HG03378 (cell line): ENCODE measurements around the gene B3GNT7.
"Not testable (repeated sequence)": the region's sequence is repeated elsewhere in the genome, so short reads cannot be mapped to it uniquely, and the experiment has no call there.

ENCODE experiments used
- ATAC-seq: cut with Tn5 transposase; IDR thresholded peaks from one replicate; pipeline ENCODE4 v1.9.1; 2021; ENCODE audit warnings: mild to moderate bottlenecking, moderate library complexity; ENCODE audit not compliant: unreplicated experiment

B3GNT7 gene, protein sequence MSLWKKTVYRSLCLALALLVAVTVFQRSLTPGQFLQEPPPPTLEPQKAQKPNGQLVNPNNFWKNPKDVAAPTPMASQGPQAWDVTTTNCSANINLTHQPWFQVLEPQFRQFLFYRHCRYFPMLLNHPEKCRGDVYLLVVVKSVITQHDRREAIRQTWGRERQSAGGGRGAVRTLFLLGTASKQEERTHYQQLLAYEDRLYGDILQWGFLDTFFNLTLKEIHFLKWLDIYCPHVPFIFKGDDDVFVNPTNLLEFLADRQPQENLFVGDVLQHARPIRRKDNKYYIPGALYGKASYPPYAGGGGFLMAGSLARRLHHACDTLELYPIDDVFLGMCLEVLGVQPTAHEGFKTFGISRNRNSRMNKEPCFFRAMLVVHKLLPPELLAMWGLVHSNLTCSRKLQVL

DNA sequence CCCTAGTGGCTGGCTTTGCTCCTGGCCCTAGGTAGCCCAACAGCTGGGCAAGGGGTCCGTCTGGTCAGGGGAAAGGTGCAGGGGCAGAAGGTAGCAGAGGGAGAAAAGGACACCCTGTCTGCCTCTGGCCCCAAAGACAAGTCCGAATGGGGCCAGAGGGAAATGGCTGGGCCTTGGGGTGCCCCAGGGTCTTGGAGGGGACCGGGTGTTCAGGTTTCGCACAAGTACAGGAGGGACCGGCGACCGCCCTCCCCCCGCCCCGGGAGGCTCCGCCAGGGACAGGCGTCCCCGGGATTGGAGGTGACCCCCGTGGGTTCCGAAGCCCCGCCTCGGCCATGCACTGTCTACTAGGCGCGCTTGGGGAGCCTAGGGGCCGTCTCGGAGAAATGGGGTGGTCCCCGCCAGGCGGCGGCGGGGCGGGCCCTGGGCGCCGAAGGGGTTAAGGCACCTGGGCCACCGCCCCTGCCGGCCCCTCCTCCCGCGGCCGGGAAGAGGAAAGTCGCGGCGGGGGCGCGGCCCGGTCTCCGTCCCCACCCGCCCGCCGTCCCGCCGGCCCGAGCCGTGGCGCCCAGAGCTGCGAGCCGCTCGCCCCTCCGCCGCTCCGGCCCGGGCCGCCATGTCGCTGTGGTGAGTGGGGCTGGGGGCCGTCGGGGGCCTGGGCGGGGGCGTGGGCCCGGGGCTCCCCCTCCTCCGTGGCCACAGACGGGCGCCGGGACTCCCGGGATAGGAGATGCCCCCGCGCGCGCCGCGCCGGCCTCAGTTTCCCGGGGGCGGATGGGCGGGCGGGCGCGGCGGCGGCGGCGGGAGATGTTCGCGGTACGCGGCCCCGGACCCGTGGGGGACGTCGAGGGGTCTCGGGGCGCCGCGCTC, at the start of gene B3GNT7:
B3GNT7 (plus strand) TSS at position 523 of the 870 bp plus-strand sequence; CDS start at position 617, 94 bp downstream.
- no peak for ATAC-seq

DNA sequence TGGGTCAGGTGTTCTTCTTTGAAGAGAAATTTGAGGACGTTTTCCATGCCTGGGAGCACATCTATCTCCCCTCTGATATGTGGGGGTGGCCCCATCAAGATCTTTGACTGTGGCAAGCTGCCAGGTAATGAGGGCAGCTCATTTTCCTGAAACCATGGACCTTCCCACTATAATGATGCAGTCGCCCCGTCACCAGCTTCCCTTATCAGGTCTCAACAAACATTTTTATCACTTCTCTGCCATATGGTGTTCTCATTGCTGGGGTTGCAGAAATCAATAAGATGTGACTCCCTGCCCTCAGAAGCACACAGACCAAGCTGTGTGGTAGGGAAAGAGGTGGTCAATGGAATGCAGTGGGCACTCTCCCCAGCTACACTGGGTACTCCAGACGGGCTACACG, 48.4 kb upstream of the B3GNT7 start:
- ATAC-seq = no peak

DNA sequence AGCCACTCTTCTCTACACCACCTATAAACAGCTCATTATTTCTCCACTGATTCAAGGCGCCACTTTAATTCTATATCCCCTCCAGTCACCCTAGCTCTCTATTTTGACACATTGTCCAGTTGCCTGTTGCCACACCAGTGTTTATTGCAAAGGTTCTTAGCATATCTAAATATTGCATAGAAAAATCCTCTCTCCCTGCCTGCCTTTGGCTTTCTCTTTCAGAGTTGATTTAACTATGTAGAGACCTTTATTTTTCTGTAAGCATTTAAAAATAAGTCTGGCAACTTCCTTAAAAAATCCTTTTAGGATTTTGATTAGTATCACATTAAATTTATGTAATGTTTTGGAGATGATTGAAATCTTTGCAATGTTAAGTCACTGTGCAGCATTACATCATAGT, 47.9 kb upstream of the B3GNT7 start:
- ATAC-seq = no peak

DNA sequence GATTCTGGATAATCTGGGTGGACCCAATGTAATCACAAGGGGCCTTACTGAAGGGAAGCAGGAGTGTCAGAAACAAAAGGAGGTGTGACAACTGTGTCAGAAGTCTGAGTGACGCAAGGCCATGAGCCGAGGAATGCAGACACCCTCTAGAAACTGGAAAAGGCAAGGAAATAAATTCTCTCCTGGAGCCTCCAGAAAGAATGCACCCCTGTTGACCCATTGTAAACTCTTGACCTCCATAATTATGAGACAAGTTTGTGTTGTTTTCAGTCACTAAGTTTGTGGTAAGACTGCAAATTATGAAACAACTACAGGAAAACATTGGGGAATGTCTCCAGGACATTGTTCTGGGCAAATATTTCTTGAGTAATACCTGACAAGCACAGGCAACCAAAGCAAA, 47.3 kb upstream of the B3GNT7 start:
- ATAC-seq = no peak

DNA sequence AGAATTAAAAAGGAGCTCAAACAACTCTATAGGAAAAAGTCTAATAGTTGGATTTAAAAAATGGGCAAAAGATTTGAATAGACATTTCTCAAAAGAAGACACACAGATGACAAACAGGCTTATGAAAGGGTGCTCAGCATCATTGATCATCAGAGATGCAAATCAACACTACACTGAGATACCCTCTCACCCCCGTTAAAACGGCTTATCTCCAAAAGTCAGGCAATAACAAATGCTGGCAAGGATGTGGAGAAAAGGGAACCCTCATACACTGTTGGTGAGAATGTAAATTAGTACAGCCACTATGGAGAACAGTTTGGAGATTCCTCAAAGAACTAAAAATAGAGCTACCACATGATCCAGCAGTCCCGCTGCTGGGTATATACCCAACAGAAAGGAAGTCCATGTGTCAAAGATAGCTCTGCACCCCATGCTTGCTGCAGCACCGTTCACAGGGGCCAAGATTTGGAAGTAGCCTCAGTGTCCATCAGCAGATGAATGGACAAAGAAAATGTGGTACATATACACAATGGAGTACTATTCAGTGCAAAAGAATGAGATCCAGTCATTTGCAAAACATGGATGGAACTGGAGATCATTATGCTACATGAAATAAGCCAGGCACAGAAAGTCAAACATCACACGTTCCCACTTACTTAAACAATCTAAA, 46.7 kb upstream of the B3GNT7 start:
- ATAC-seq = no peak

DNA sequence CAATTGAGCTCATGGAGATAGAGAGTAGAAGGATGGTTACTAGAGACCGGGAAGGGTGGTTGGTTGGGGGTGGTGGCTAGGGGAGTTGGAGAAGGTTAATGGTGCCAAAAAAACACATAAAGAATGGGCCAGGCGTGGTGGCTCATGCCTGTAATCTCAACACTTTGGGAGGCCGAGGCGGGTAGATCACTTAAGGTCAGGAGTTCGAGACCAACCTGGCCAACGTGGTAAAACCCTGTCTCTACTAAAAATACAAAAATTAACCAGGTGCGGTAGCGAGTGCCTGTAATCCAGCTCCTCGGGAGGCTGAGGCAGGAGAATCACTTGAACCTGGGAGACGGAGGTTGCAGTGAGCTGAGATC, 46.2 kb upstream of the B3GNT7 start:
- ATAC-seq = not testable (repeated sequence)

DNA sequence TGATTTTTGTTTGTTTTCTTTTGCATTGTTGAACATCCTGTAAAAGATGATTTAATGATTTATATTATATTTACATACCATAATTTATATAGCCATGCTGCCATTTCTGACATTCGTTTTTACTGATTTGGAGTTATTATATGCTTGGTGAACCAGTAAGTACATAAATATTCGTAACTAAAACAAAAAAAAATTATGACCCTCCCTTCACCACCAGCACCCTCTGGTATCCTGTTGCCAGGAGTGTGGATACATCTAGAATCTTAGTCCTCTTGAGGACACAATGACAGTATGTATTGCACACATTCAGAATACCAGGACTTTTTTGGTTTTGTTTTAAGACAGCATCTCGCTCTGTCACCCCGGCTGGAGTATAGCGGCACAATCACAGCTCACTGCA, 43.9 kb upstream of the B3GNT7 start:
- ATAC-seq = no peak

DNA sequence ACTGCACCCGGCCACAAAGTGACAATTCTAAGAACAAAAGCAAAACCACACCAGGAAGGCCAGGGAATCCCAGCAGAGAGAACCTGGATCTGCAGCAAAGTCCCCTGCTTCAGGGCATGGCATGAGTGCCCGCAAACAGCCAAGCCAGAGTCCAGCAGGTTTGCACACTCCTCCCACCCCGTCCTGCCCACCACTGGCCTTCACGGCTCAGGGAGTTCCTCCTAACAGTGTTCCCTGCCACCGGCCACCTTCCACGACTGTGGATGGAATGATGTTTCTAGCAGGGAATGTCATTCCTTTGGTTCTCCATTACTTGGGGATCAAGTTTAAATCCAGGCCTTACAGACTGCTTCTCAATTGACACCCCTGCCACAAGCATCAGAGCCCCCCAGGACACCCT, 42.0 kb upstream of the B3GNT7 start:
- ATAC-seq = no peak

DNA sequence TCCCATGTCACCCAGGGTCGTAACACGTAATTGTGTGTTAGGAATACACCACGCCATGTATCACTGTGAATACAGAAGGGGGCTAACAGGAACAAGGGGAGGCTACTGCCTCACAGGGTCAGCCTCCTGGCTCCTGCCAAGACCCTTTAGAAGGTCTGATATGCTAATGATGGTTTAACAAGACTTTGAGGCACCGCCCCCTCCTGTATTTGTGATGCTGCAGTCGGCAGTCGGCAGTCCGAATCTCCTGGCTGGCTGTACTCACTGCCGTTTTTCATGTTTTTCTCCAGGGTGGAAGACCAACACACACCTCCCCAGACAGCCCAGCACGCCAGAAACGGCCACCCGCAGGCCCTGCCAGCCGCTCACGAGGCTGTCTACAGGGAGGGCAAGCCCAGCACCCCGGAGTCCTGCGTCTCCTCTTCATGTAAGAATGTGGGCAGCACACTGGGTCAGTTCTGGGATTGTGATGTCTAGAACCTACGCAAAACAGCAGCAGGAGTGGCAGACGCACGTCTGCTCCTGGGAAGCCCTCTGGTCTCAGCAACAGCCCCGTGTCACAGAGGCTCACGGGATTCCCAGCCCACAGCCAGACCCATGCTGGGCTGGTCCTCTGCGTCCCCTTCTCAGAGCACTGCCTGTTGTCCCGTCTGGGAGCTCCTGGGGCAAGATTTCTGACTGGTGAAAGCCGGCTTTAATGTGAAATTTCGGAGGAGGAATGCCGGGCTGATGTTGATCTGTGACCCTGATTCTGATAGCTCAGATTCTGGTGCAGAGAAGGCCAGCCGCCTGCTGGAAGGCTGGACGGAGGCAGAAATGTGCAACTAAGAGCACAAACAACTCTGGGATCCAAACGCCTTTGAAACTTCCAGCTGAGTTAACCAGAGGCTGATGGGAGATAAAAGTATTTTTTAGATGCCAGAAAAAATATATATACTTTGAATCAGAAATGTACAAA, 39.7 kb upstream of the B3GNT7 start:
- no peak for ATAC-seq

DNA sequence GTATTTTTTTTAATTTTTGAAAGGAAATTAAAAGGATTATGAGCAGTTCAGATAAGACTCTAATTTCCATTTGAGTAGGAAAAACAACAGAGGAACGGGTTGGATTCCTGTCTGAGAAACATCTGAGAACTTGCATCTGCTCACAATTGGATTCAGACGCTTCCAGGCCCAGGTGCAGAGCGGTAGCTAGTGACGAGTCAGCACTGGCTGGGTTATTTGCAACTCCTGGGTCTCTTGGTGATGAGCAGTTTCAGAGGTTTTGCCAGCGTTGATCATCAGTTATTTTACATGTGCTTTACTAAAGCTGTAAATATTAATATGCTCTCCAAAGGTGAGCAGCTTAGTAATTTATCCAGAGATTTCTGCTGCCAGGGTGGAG, 39.1 kb upstream of the B3GNT7 start:
- no peak for ATAC-seq

DNA sequence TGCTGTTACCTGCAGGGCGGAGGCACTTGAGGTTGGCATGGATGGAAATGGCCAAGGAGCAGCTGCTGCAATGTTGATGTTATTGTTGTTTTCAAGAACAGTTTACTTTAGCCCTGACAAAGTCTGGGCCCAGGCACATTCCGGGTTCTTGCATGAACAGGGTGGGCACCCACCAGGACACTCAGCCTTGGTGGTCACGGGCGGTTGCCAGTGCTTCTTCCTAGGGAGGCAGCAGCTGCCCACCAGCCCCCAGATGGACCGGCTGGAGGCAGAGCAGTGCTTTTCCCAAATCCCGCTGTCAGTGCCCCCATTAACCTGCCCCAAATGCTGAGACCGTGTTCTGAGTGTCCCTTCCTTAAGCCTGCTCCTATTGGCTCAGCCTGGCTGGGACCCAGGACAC, 38.5 kb upstream of the B3GNT7 start:
- no peak for ATAC-seq

DNA sequence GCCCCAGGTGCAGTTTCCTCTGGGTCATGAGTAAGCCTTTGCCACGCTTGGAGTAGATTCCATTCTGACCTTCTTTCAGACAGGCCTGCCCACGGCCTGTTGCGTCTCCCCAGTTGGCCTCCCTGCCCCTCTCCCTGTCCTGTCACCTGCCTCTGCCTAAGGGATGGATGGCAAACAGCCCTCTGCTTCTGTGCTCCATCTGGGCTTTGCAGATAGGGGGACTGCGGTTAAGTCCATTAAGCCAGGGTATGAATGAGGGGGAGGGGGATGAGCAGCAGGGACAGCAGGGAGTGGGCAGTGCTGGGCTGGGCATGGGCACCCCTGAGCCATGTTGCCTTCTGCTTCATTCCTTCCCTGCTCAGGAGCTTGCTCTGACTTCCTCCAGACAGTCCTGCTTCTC, 37.6 kb upstream of the B3GNT7 start:
- no peak for ATAC-seq

DNA sequence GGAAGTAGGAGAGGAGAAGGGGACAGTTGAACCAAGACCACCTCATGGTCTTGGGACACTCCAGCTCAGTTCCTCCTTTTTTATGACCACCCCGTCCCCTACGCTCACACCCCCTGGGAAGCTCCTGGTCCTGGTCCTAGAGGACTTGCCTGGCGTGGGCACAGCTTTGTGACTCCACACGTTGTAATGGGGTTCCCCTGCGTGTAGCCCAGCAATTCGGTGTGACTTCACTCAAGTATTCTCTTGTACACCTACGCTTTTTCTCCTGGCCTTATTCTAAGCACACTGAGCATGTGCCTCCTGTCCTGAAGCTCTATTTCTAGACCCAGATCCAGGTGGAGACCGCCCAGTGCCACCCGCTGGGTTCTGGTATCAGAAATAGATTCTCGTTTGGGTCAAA, 36.1 kb upstream of the B3GNT7 start:
- ATAC-seq = no peak

DNA sequence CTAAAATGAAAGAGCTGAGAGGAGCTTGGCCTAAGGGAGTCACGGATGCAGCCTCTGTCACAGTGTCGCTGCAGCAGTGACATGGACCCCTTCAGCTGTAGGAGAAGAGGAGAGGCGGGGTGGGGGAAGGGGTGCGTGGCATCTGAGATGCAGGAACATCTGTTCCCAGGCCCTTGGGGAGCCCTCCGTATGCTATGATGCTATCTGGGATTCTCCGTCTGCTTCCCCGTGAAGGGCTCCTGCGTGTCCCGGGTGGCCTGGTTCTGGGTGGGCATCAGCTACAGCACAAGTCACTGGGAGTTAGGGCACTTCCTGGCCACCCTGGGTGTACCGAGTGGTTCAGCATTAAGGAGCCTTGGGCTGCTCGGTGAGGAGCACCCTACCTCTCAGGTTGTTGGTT, 35.6 kb upstream of the B3GNT7 start:
- ATAC-seq = no peak

DNA sequence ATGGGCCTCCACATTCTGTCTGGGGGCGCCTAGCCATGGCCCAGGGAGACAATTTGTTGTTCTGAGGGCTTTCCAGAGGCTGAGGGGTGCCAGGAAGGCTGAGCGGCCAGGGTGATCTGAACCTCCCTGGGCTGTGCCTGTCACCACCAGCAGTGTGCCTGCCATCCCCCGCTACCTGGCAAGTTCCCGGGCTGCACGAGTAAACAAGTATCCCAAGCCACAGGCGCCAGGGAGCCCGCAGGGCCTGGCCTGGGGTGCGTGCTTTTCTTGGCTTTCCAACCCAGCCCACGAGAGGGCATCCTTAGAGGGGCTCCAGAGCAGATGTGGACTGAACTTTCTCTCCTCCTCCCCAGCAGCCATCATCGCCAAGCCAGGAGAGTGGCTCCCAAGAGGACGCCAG, 35.1 kb upstream of the B3GNT7 start:
- no peak for ATAC-seq

DNA sequence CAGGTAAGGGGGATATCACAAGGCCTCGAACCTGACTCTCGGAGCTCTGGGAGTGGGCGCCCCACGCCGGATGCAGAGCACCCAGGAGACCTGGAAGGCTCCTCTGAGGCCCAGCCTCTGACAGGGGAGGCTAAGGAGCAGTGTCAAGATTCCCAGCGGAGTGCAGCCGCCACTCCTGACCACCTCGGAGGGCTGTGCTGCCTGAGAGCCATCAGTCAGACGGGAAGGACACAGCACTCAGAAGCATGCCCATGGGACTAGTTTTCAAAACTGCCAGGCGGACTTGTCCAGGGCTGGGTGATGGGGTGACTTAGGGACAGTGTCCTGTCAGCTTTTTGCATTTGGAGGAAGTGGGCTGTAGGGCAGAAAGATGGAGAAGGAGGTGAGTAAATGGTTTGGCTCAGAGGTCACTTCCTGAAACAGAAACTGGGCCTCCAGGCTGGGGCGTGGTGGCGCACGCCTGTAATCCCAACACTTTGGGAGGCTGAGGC, 34.6 kb upstream of the B3GNT7 start:
- ATAC-seq = no peak

DNA sequence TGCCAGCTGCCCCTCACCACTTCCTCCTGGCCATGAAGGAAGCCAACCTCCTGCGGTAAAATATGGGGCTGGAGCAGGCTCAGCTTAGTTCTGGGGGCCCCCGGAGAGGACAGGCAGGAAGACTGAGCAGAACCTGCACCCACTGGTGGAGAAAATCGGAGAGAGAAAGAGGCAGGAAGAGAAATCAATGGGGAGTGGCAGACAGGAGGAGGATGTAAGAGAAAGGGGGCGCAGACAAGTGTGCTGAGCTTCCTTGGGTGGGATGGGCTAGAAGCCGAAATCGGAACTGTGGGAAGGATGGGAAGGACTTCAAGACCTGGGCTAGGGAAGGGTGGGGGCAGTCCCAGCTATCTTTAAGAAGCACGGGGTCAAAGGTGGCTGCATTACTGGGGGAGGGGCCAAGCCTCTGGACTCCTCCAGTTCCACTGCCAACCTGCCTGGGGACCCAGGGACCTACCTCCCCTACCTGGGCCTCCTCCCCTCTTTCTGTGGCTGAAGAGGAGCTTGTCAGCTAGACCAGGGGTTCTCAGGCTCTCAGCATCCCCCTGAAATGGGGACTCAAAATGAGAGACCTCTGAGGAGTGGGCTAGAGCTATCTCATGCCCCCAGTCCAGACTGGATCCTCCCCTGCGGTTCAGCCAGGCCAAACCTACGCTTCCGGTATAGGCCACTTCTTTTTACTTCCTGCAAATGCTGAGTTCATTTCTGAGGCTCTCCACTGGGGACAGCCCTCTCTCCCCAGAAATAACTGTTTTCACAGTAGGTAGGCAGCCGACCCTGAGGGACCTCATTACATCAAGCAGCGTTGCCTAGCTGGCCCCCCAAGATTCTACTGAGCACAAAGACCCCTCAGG, 33.6 kb upstream of the B3GNT7 start:
- ATAC-seq = peak; percentile 93

DNA sequence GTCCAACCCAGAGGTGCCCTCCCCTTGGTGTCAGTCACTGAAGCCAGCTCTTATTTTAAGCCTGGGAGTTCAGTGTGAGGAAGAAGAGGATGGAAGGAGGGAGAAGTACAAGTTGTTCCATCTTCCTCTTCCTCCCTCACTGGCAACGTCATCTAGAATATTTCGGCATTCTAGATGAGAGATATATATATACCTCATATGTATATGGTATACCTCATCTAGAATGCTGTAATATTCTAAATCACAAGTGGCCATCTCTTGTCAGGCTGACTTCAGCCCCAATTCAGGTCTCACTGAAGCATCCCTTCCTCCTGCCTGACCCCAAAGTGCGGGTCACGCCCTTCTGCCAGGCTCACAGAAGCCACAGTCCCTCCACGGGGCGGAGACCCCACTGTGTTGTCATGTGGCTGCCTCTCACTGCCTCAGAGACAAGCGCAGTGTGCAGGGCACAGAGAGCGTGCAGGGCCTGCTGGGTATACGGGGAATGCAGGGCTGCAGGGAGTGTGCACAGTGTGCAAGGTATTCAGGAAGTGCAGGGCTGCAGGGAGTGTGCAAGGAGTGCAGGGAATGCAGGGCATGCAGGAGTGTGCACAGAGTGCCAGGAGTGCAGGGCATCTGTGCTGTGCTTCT, 32.8 kb upstream of the B3GNT7 start:
- ATAC-seq = peak; percentile 2

DNA sequence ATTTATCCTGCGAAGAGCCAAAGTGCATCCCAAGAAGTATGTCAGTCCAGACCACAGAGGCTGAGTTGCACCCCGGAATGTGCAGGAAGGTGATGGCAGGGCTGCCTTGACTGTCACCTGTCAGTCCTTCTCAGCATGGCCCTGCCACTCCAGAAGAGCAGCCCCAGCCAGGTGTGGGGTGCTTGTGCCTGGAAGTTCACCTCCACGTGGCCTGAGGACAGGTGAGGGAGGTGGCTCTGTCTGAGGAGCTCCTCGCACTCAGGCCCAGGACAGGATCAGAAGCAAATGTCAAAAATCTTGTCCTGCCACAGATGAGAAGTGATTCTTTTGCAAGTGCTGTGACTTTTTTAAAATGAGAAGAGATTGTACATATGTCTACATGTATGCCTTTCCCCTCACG, 31.4 kb upstream of the B3GNT7 start:
- no peak for ATAC-seq
